Measurements from ENCODE around the gene PSMA6. TPM values are rescaled to one million over a fixed set of nuclear protein-coding genes. Genes with fewer than 3 reads are reported as not detected.

Gene PSMA6
- total and polyA plus RNA-seq, 2 of the 13 experiments (the other 11 are each of a cell fraction or from before 2014, with no cell fraction given): 525 to 1,109 TPM

GRCh38 chr14:35341751-35342488 lies 49.7 kb downstream of the PSMA6 start (continued):
- TF ChIP-seq REST (IDR thresholded peaks at IDR 0.05; ENCODE audit: borderline replicate concordance in 1 of 2, low read depth in 1 of 2, low read length in 2 of 2) (no peak; a peak in 1 of 4 replicates), JUND (CRISPR knock-in tag; IDR thresholded peaks at IDR 0.05) (no peak), PAF1 (CRISPR knock-in tag; IDR thresholded peaks at IDR 0.05) (no peak), ZNF644 (CRISPR knock-in tag; IDR thresholded peaks at IDR 0.05; ENCODE audit: low read depth) (peak; percentile 92), ARID2 (CRISPR knock-in tag; IDR thresholded peaks at IDR 0.05; ENCODE audit: borderline replicate concordance) (peak; percentile 77; the same call in 1 of the 2 replicates), MIER2 (CRISPR knock-in tag; IDR thresholded peaks at IDR 0.05) (0 out of 2 replicates have a peak, but pooled peaks have one; percentile 42), RARA (CRISPR knock-in tag; IDR thresholded peaks at IDR 0.05) (no peak), NFIB (CRISPR knock-in tag; IDR thresholded peaks at IDR 0.05; ENCODE audit: borderline replicate concordance) (no peak), SMAD9 (CRISPR knock-in tag; IDR thresholded peaks at IDR 0.05) (0 out of 2 replicates have a peak, but pooled peaks have one; percentile 74), MYNN (CRISPR knock-in tag; IDR thresholded peaks at IDR 0.05; ENCODE audit: low read depth) (no peak), CREB1 (IDR thresholded peaks at IDR 0.05) (no peak), CREB1 (CRISPR knock-in tag; IDR thresholded peaks at IDR 0.05) (no peak), ZNF44 (CRISPR knock-in tag; IDR thresholded peaks at IDR 0.05) (peak; percentile 75; the same call in 1 of the 2 replicates), ZSCAN21 (CRISPR knock-in tag; IDR thresholded peaks at IDR 0.05; ENCODE audit: borderline replicate concordance) (no peak), SOX13 (IDR thresholded peaks at IDR 0.05) (no peak), SOX13 (CRISPR knock-in tag; conservative IDR thresholded peaks at IDR 0.05 in 1 of 2, IDR thresholded peaks at IDR 0.05 in 1 of 2) (no peak; a peak in 1 of 4 replicates), SP1 (IDR thresholded peaks at IDR 0.05) (no peak), SP1 (CRISPR knock-in tag; IDR thresholded peaks at IDR 0.05) (peak; percentile 23; the same call in 1 of the 2 replicates)
- TF ChIP-seq, protein P1, sequence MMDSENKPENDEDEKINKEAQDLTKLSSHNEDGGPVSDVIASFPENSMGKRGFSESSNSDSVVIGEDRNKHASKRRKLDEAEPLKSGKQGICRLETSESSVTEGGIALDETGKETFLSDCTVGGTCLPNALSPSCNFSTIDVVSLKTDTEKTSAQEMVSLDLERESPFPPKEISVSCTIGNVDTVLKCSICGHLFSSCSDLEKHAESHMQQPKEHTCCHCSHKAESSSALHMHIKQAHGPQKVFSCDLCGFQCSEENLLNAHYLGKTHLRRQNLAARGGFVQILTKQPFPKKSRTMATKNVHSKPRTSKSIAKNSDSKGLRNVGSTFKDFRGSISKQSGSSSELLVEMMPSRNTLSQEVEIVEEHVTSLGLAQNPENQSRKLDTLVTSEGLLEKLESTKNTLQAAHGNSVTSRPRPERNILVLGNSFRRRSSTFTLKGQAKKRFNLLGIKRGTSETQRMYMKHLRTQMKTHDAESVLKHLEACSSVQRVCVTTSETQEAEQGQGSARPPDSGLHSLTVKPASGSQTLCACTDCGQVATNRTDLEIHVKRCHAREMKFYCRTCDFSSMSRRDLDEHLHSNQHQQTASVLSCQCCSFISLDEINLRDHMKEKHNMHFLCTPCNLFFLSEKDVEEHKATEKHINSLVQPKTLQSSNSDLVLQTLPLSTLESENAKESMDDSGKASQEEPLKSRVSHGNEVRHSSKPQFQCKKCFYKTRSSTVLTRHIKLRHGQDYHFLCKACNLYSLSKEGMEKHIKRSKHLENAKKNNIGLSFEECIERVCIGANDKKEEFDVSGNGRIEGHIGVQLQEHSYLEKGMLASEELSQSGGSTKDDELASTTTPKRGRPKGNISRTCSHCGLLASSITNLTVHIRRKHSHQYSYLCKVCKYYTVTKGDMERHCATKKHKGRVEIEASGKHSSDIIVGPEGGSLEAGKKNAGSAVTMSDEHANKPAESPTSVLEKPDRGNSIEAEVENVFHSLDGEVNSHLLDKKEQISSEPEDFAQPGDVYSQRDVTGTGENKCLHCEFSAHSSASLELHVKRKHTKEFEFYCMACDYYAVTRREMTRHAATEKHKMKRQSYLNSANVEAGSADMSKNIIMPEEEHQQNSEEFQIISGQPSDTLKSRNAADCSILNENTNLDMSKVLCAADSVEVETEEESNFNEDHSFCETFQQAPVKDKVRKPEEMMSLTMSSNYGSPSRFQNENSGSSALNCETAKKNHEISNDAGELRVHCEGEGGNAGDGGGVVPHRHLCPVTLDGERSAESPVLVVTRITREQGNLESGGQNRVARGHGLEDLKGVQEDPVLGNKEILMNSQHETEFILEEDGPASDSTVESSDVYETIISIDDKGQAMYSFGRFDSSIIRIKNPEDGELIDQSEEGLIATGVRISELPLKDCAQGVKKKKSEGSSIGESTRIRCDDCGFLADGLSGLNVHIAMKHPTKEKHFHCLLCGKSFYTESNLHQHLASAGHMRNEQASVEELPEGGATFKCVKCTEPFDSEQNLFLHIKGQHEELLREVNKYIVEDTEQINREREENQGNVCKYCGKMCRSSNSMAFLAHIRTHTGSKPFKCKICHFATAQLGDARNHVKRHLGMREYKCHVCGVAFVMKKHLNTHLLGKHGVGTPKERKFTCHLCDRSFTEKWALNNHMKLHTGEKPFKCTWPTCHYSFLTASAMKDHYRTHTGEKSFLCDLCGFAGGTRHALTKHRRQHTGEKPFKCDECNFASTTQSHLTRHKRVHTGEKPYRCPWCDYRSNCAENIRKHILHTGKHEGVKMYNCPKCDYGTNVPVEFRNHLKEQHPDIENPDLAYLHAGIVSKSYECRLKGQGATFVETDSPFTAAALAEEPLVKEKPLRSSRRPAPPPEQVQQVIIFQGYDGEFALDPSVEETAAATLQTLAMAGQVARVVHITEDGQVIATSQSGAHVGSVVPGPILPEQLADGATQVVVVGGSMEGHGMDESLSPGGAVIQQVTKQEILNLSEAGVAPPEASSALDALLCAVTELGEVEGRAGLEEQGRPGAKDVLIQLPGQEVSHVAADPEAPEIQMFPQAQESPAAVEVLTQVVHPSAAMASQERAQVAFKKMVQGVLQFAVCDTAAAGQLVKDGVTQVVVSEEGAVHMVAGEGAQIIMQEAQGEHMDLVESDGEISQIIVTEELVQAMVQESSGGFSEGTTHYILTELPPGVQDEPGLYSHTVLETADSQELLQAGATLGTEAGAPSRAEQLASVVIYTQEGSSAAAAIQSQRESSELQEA (CRISPR knock-in tag; IDR thresholded peaks at IDR 0.05; ENCODE audit: not compliant biosample characterization): peak; percentile 97
